Limb (tissue), 2 donors: ENCODE data around the gene KCNJ1.

Experiments used
- DNase-seq, 2 donors: peaks; one replicate each; pipeline ENCODE4 v3.0.0-alpha.2; 2016; ENCODE audit errors: extremely low spot score in 2 of 2

Gene KCNJ1

GRCh38 chr11:128901653-128902514 lies 34.8 kb upstream of the KCNJ1 start:
- no peak for DNase-seq

GRCh38 chr11:128900468-128900867 lies 33.4 kb upstream of the KCNJ1 start:
- DNase-seq, result no peak

- DNase-seq, result no peak
Measured at GRCh38 chr11:128898580-128899344, 31.7 kb upstream of the KCNJ1 start.

GRCh38 chr11:128897826-128898225 lies 30.7 kb upstream of the KCNJ1 start:
- DNase-seq, result no peak

GRCh38 chr11:128896356-128896755 lies 29.3 kb upstream of the KCNJ1 start:
- DNase-seq, result no peak

- DNase-seq, result no peak
Measured at GRCh38 chr11:128895526-128895925, 28.4 kb upstream of the KCNJ1 start.

GRCh38 chr11:128894685-128895084 lies 27.6 kb upstream of the KCNJ1 start:
- DNase-seq, result no peak

GRCh38 chr11:128894286-128894681 lies 27.2 kb upstream of the KCNJ1 start:
- DNase-seq, result no peak

GRCh38 chr11:128893578-128894285 lies 26.6 kb upstream of the KCNJ1 start:
- no peak for DNase-seq

- no peak for DNase-seq
Measured at GRCh38 chr11:128892866-128893565, 25.9 kb upstream of the KCNJ1 start.

GRCh38 chr11:128891913-128892398 lies 24.9 kb upstream of the KCNJ1 start:
- DNase-seq, result no peak

- DNase-seq, result peak; percentile 26 to 76
Measured at GRCh38 chr11:128890543-128891368, 23.7 kb upstream of the KCNJ1 start, which contains the start of gene KCNJ5. Gene KCNJ5 (plus strand): TSS chr11:128891356. CDS start chr11:128911274, 19,918 bp downstream.

GRCh38 chr11:128890216-128890542 lies 23.1 kb upstream of the KCNJ1 start:
- no peak for DNase-seq

GRCh38 chr11:128889657-128890213 lies 22.6 kb upstream of the KCNJ1 start:
- DNase-seq, result no peak

- DNase-seq, result no peak
Measured at GRCh38 chr11:128888034-128888985, 21.2 kb upstream of the KCNJ1 start.

GRCh38 chr11:128886406-128887124 lies 19.5 kb upstream of the KCNJ1 start:
- DNase-seq, result no peak

- DNase-seq, result peak; percentile 65 to 73
Measured at GRCh38 chr11:128884703-128885338, 17.7 kb upstream of the KCNJ1 start.

GRCh38 chr11:128884054-128884453 lies 17.0 kb upstream of the KCNJ1 start:
- DNase-seq, result no peak
